ENCODE measurements around the gene TENM4. TPM values are rescaled to one million over a fixed set of nuclear protein-coding genes. Genes with fewer than 3 reads are reported as not detected.

Gene TENM4
- polyA plus RNA-seq, 1 donor from 2014 or later = 16.8 TPM

GRCh38 chr11:78783301-78783700, 657.5 kb downstream of the TENM4 start:
- H3K9me3 ChIP-seq (ENCODE audit: low read length) = no peaks in the 10 kb centered on the region
- no peaks in the 10 kb centered on the region for H4K20me1 ChIP-seq (ENCODE audit: insufficient read depth)
- no peak overlapping the region for H3K27ac ChIP-seq (ENCODE audit: low read length)
- peaks cover 9% of the 10 kb centered on the region for H3K36me3 ChIP-seq (ENCODE audit: insufficient read depth, low read length)
- no peak overlapping the region for H2AFZ ChIP-seq (ENCODE audit: low read depth, low read length)
- no peak overlapping the region for H3K9ac ChIP-seq (ENCODE audit: low read length)
- H3K4me3 ChIP-seq (ENCODE audit: low read length) = no peak overlapping the region
- TF ChIP-seq CTCF (IDR thresholded peaks at IDR 0.05; ENCODE audit: poor library complexity, severe bottlenecking) (no peak), POLR2AphosphoS5 (IDR thresholded peaks at IDR 0.05) (no peak), SMC3 (conservative IDR thresholded peaks at IDR 0.05; ENCODE audit: poor library complexity) (no peak), EP300 (conservative IDR thresholded peaks at IDR 0.05; ENCODE audit: poor library complexity, severe bottlenecking) (no peak), EZH2 (IDR thresholded peaks at IDR 0.05; ENCODE audit: borderline replicate concordance, insufficient read depth, low read length, poor library complexity, severe bottlenecking) (no peak), MXI1 (conservative IDR thresholded peaks at IDR 0.05; ENCODE audit: poor library complexity, severe bottlenecking) (no peak), TAF1 (IDR thresholded peaks at IDR 0.05; ENCODE audit: low read depth) (no peak), REST (IDR thresholded peaks at IDR 0.05; ENCODE audit: borderline replicate concordance) (no peak), RAD21 (conservative IDR thresholded peaks at IDR 0.05) (no peak)
- H3K4me2 ChIP-seq (ENCODE audit: low read length) = no peak overlapping the region
- no peaks in the 10 kb centered on the region for H3K9me2 ChIP-seq (ENCODE audit: insufficient read depth, low read length)
- no peaks in the 10 kb centered on the region for H3F3A ChIP-seq (ENCODE audit: insufficient read depth, low read length, poor library complexity, severe bottlenecking)
- H3K79me2 ChIP-seq (replicated peaks; ENCODE audit: insufficient read depth, low read length) = no peaks in the 10 kb centered on the region
- no peaks in the 10 kb centered on the region for H3K27me3 ChIP-seq (ENCODE audit: insufficient read depth, low read depth, low read length)

GRCh38 chr11:78782725-78783124, 658.1 kb downstream of the TENM4 start:
- Histone ChIP-seq H3F3A (ENCODE audit: insufficient read depth, low read length, poor library complexity, severe bottlenecking) (no peaks in the 10 kb centered on the region), H3K27me3 (ENCODE audit: insufficient read depth, low read depth, low read length) (no peaks in the 10 kb centered on the region), H3K9me2 (ENCODE audit: insufficient read depth, low read length) (no peaks in the 10 kb centered on the region), H3K4me3 (ENCODE audit: low read length) (no peak overlapping the region), H3K9me3 (ENCODE audit: low read length) (no peaks in the 10 kb centered on the region), H4K20me1 (ENCODE audit: insufficient read depth) (no peaks in the 10 kb centered on the region), H3K36me3 (ENCODE audit: insufficient read depth, low read length) (peaks cover 4% of the 10 kb centered on the region), H3K4me2 (ENCODE audit: low read length) (no peak overlapping the region), H3K27ac (ENCODE audit: low read length) (no peak overlapping the region), H2AFZ (ENCODE audit: low read depth, low read length) (no peak overlapping the region), H3K9ac (ENCODE audit: low read length) (no peak overlapping the region), H3K79me2 (replicated peaks; ENCODE audit: insufficient read depth, low read length) (no peaks in the 10 kb centered on the region)
- TF ChIP-seq EP300 (conservative IDR thresholded peaks at IDR 0.05; ENCODE audit: poor library complexity, severe bottlenecking) (no peak), RAD21 (conservative IDR thresholded peaks at IDR 0.05) (no peak), TAF1 (IDR thresholded peaks at IDR 0.05; ENCODE audit: low read depth) (no peak), EZH2 (IDR thresholded peaks at IDR 0.05; ENCODE audit: borderline replicate concordance, insufficient read depth, low read length, poor library complexity, severe bottlenecking) (no peak)
